ENCODE data around the gene BLCAP.

Gene BLCAP

GRCh38 chr20:37529214-37529967, 1.7 kb upstream of the BLCAP start:
- DNase-seq (ENCODE audit: low spot score): no peak

- DNase-seq (ENCODE audit: low spot score): no peak
These were observed 954 bp upstream of the BLCAP start for GRCh38 chr20:37528446-37529213.

- DNase-seq (ENCODE audit: low spot score): peak; percentile 56
These were observed 638 bp downstream of the BLCAP start for GRCh38 chr20:37526839-37527637.

GRCh38 chr20:37526238-37526838, 1.3 kb downstream of the BLCAP start:
- peak; percentile 57 for DNase-seq (ENCODE audit: low spot score)

- no peak for DNase-seq (ENCODE audit: low spot score)
These were observed 1.9 kb downstream of the BLCAP start for GRCh38 chr20:37525810-37526209.

- DNase-seq (ENCODE audit: low spot score): no peak
These were observed 2.6 kb downstream of the BLCAP start for GRCh38 chr20:37524859-37525708.

GRCh38 chr20:37523911-37524700, 3.6 kb downstream of the BLCAP start:
- DNase-seq (ENCODE audit: low spot score): no peak

GRCh38 chr20:37523012-37523391, 4.7 kb downstream of the BLCAP start:
- DNase-seq (ENCODE audit: low spot score): no peak

GRCh38 chr20:37522260-37523011, 5.2 kb downstream of the BLCAP start:
- no peak for DNase-seq (ENCODE audit: low spot score)

- no peak for DNase-seq (ENCODE audit: low spot score)
These were observed 6.5 kb downstream of the BLCAP start, which contains the start of gene NNAT for GRCh38 chr20:37521061-37521771. Gene NNAT (plus strand): TSS chr20:37521250. CDS start chr20:37521332, 82 bp downstream.

GRCh38 chr20:37520419-37520955, 7.2 kb downstream of the BLCAP start:
- DNase-seq (ENCODE audit: low spot score): no peak

GRCh38 chr20:37519508-37520418, 7.9 kb downstream of the BLCAP start:
- DNase-seq (ENCODE audit: low spot score): no peak

GRCh38 chr20:37518606-37519507, 8.8 kb downstream of the BLCAP start:
- no peak for DNase-seq (ENCODE audit: low spot score)

GRCh38 chr20:37518059-37518458, 9.6 kb downstream of the BLCAP start:
- no peak for DNase-seq (ENCODE audit: low spot score)

GRCh38 chr20:37516811-37517750, 10.6 kb downstream of the BLCAP start:
- DNase-seq (ENCODE audit: low spot score): no peak

All from COLO829 (cell line).